HepG2 (cell line): ENCODE data around the gene ZNF367. TPM values are rescaled to one million over a fixed set of nuclear protein-coding genes. Genes with fewer than 3 reads are reported as not detected.

ENCODE experiments used
- BHLHE40 ChIP-seq: IDR thresholded peaks from 2 replicates; pipeline ENCODE4 v1.6.1; 2011; ENCODE audit warnings: low read length, improper control_type of control experiment
- HDAC6 ChIP-seq: fragments of 200-600 bp; sonication (generic); IDR thresholded peaks from 2 replicates; pipeline ENCODE4 v1.7.0; 2017; ENCODE audit warnings: mild to moderate bottlenecking, antibody characterized with exemption, low read length, low read depth
- HMG20A ChIP-seq: IDR thresholded peaks from 2 replicates; pipeline ENCODE4 v1.6.1; 2016; ENCODE audit warnings: borderline replicate concordance
- KDM3A ChIP-seq: IDR thresholded peaks from 2 replicates; pipeline ENCODE4 v1.6.1; 2018; ENCODE audit warnings: low read depth, missing compliant biosample characterization
- KLF16 ChIP-seq, 2 experiments: sonication (generic) in 1 of 2; formaldehyde crosslinking in 1 of 2; IDR thresholded peaks; 2 replicates each; pipeline versions ENCODE4 v1.6.1 to v1.8.0; 2016 to 2023; ENCODE audit warnings: missing genetic modification reagents in 2 of 2, missing compliant biosample characterization in 1 of 2
- MED13 ChIP-seq: sonication (generic); formaldehyde crosslinking; IDR thresholded peaks from 2 replicates; pipeline ENCODE4 v1.5.0; 2020; ENCODE audit warnings: missing genetic modification reagents
- MIXL1 ChIP-seq: IDR thresholded peaks from 2 replicates; pipeline ENCODE4 v1.6.1; 2016
- PCBP1 ChIP-seq: fragments of 200-400 bp; formaldehyde crosslinking; IDR thresholded peaks from 2 replicates; pipeline ENCODE4 v1.6.1; 2017; ENCODE audit warnings: mild to moderate bottlenecking, low read depth, low read length, borderline replicate concordance
- PITX1 ChIP-seq: sonication (generic); formaldehyde crosslinking; IDR thresholded peaks from 2 replicates; pipeline ENCODE4 v1.5.1; 2020; ENCODE audit warnings: mild to moderate bottlenecking, missing genetic modification reagents
- RBAK ChIP-seq: sonication (generic); formaldehyde crosslinking; IDR thresholded peaks from 2 replicates; pipeline ENCODE4 v1.5.1; 2020; ENCODE audit warnings: mild to moderate bottlenecking, missing genetic modification reagents
- SATB2 ChIP-seq: sonication (generic); formaldehyde crosslinking; IDR thresholded peaks from 2 replicates; pipeline ENCODE4 v1.5.0; 2020; ENCODE audit warnings: missing genetic modification reagents
- SPEN ChIP-seq: sonication (generic); formaldehyde crosslinking; IDR thresholded peaks from 2 replicates; pipeline ENCODE4 v1.5.1; 2020; ENCODE audit warnings: low read depth, mild to moderate bottlenecking, missing genetic modification reagents
- TP53 ChIP-seq: sonication (generic); formaldehyde crosslinking; conservative IDR thresholded peaks from 2 replicates; pipeline ENCODE4 v1.4.0; 2020; ENCODE audit warnings: missing genetic modification reagents
- YEATS2 ChIP-seq: sonication (generic); formaldehyde crosslinking; IDR thresholded peaks from 2 replicates; pipeline ENCODE4 v1.4.0; 2020; ENCODE audit warnings: missing genetic modification reagents, borderline replicate concordance
- ZNF234 ChIP-seq: sonication (generic); formaldehyde crosslinking; conservative IDR thresholded peaks from 2 replicates; pipeline ENCODE4 v1.5.1; 2020; ENCODE audit warnings: mild to moderate bottlenecking, missing genetic modification reagents
- ZNF331 ChIP-seq: sonication (generic); formaldehyde crosslinking; IDR thresholded peaks from 2 replicates; pipeline ENCODE4 v1.4.0; 2020; ENCODE audit warnings: missing genetic modification reagents
- ZNF567 ChIP-seq: sonication (generic); formaldehyde crosslinking; IDR thresholded peaks from 2 replicates; pipeline ENCODE4 v1.8.1; 2023; ENCODE audit warnings: mild to moderate bottlenecking, missing genetic modification reagents, borderline replicate concordance
- ZNF777 ChIP-seq: sonication (generic); formaldehyde crosslinking; IDR thresholded peaks from 2 replicates; pipeline ENCODE4 v1.4.0; 2020; ENCODE audit warnings: missing genetic modification reagents
- polyA plus RNA-seq, 8 experiments: library from polyadenylated mRNA; depleted of rRNA in 3 of 8; stranded (reverse) in 7 of 8; unstranded in 1 of 8; fragments of >200 nt; fragmentation: Illumina TruSeq in 4 of 8; extraction: Trizol in 4 of 8; gene quantifications; 2 replicates each; pipeline versions ENCODE4 v1.2.1 to v1.2.3, GENCODE V29; 2011 to 2016; ENCODE audit warnings: low read depth in 4 of 8, missing spikeins in 1 of 8, mixed read lengths in 1 of 8; ENCODE audit not compliant: insufficient read depth in 1 of 8
- total RNA-seq, 5 experiments: library from RNA; depleted of rRNA; stranded (reverse); fragments of >200 nt; fragmentation: Illumina TruSeq; extraction: Trizol; gene quantifications; 2 replicates each; pipeline ENCODE4 v1.2.3, GENCODE V29; 2016; ENCODE audit warnings: low read depth in 1 of 5
- TF ChIP-seq, protein P1 (sequence below): sonication (generic); formaldehyde crosslinking; IDR thresholded peaks from 2 replicates; pipeline ENCODE4 v1.5.0; 2020; ENCODE audit warnings: mild to moderate bottlenecking, missing genetic modification reagents, moderate library complexity
- TF ChIP-seq, protein P2 (sequence below): sonication (generic); formaldehyde crosslinking; IDR thresholded peaks from 2 replicates; pipeline ENCODE4 v1.8.0; 2022; ENCODE audit warnings: mild to moderate bottlenecking, missing genetic modification reagents
- TF ChIP-seq, protein P3 (sequence below): IDR thresholded peaks from 2 replicates; pipeline ENCODE4 v1.6.1; 2016; ENCODE audit warnings: missing compliant biosample characterization, missing genetic modification reagents, borderline replicate concordance
- TF ChIP-seq, protein P4 (sequence below): sonication (generic); formaldehyde crosslinking; IDR thresholded peaks from 2 replicates; pipeline ENCODE4 v1.4.0; 2020; ENCODE audit warnings: missing genetic modification reagents
- TF ChIP-seq, protein P5 (sequence below): sonication (generic); formaldehyde crosslinking; IDR thresholded peaks from 2 replicates; pipeline ENCODE4 v1.5.0; 2020; ENCODE audit warnings: mild to moderate bottlenecking, missing genetic modification reagents

ZNF367 gene
- total and polyA plus RNA-seq, 2 of the 13 experiments (the other 11 are each of a cell fraction or from before 2014, with no cell fraction given) = 2.9 to 7.7 TPM

DNA sequence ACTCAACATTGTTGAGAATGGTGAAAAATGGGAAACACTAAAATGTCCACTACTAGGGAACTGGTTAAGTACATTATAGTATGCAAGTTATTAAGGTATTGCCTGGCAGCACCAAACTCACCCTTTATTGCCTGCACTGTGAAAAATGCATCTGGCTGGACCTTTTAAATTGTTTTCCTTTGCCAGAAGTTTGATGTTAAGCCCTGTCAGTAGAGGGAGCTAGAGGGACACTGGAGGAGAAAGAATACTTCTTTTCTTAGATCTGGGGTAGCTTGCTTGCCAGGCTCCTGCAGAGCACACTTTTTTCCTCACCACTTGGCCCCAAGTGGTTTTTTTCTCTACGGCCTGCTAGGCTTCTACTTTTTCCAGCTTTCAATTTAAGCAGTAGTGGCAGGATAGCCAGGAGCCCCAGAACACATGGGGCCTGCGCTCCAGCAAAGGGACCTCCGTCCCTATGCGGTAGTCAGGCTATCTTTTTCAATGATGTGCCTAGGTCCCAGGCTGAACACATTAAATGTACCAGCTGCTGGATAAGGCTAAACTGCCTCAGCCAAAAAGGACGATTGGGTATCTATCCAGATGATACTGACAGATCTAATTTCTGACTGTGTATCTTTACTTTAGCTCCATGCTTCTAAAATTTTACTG, 23.8 kb upstream of the ZNF367 start (continued):
- 0 out of 4 replicates have a peak, but pooled peaks of 1 of the 2 experiments have one; percentile 22 for TF ChIP-seq KLF16 (CRISPR knock-in tag; IDR thresholded peaks at IDR 0.05)
- TF ChIP-seq ZNF777 (CRISPR knock-in tag) = no peak
- TF ChIP-seq HDAC6 = no peak
- TF ChIP-seq SPEN (CRISPR knock-in tag) = no peak
- TF ChIP-seq, protein P1, sequence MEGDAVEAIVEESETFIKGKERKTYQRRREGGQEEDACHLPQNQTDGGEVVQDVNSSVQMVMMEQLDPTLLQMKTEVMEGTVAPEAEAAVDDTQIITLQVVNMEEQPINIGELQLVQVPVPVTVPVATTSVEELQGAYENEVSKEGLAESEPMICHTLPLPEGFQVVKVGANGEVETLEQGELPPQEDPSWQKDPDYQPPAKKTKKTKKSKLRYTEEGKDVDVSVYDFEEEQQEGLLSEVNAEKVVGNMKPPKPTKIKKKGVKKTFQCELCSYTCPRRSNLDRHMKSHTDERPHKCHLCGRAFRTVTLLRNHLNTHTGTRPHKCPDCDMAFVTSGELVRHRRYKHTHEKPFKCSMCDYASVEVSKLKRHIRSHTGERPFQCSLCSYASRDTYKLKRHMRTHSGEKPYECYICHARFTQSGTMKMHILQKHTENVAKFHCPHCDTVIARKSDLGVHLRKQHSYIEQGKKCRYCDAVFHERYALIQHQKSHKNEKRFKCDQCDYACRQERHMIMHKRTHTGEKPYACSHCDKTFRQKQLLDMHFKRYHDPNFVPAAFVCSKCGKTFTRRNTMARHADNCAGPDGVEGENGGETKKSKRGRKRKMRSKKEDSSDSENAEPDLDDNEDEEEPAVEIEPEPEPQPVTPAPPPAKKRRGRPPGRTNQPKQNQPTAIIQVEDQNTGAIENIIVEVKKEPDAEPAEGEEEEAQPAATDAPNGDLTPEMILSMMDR (CRISPR knock-in tag) = peak; percentile 82
- TF ChIP-seq KDM3A (CRISPR knock-in tag) = 0 out of 2 replicates have a peak, but pooled peaks have one; percentile 55
- TF ChIP-seq ZNF567 (CRISPR knock-in tag) = no peak
- no peak for TF ChIP-seq BHLHE40
- no peak for TF ChIP-seq RBAK (CRISPR knock-in tag)
- TF ChIP-seq, protein P2, sequence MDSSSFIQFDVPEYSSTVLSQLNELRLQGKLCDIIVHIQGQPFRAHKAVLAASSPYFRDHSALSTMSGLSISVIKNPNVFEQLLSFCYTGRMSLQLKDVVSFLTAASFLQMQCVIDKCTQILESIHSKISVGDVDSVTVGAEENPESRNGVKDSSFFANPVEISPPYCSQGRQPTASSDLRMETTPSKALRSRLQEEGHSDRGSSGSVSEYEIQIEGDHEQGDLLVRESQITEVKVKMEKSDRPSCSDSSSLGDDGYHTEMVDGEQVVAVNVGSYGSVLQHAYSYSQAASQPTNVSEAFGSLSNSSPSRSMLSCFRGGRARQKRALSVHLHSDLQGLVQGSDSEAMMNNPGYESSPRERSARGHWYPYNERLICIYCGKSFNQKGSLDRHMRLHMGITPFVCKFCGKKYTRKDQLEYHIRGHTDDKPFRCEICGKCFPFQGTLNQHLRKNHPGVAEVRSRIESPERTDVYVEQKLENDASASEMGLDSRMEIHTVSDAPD (CRISPR knock-in tag) = no peak
- TF ChIP-seq MIXL1 (CRISPR knock-in tag) = 0 out of 2 replicates have a peak, but pooled peaks have one; percentile 43
- TF ChIP-seq, protein P3, sequence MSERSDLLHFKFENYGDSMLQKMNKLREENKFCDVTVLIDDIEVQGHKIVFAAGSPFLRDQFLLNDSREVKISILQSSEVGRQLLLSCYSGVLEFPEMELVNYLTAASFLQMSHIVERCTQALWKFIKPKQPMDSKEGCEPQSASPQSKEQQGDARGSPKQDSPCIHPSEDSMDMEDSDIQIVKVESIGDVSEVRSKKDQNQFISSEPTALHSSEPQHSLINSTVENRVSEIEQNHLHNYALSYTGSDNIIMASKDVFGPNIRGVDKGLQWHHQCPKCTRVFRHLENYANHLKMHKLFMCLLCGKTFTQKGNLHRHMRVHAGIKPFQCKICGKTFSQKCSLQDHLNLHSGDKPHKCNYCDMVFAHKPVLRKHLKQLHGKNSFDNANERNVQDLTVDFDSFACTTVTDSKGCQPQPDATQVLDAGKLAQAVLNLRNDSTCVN (CRISPR knock-in tag) = no peak
- peak; percentile 44; the same call in 1 of the 2 replicates for TF ChIP-seq YEATS2 (CRISPR knock-in tag)
- no peak for TF ChIP-seq ZNF234
- no peak for TF ChIP-seq TP53 (CRISPR knock-in tag)
- TF ChIP-seq, protein P4, sequence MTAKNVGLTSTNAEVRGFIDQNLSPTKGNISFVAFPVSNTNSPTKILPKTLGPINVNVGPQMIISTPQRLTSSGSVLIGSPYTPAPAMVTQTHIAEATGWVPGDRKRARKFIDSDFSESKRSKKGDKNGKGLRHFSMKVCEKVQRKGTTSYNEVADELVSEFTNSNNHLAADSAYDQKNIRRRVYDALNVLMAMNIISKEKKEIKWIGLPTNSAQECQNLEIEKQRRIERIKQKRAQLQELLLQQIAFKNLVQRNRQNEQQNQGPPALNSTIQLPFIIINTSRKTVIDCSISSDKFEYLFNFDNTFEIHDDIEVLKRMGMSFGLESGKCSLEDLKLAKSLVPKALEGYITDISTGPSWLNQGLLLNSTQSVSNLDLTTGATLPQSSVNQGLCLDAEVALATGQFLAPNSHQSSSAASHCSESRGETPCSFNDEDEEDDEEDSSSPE (CRISPR knock-in tag) = no peak
- no peak for TF ChIP-seq SATB2
- TF ChIP-seq PCBP1 = no peak
- 0 out of 2 replicates have a peak, but pooled peaks have one; percentile 24 for TF ChIP-seq ZNF331
- TF ChIP-seq, protein P5, sequence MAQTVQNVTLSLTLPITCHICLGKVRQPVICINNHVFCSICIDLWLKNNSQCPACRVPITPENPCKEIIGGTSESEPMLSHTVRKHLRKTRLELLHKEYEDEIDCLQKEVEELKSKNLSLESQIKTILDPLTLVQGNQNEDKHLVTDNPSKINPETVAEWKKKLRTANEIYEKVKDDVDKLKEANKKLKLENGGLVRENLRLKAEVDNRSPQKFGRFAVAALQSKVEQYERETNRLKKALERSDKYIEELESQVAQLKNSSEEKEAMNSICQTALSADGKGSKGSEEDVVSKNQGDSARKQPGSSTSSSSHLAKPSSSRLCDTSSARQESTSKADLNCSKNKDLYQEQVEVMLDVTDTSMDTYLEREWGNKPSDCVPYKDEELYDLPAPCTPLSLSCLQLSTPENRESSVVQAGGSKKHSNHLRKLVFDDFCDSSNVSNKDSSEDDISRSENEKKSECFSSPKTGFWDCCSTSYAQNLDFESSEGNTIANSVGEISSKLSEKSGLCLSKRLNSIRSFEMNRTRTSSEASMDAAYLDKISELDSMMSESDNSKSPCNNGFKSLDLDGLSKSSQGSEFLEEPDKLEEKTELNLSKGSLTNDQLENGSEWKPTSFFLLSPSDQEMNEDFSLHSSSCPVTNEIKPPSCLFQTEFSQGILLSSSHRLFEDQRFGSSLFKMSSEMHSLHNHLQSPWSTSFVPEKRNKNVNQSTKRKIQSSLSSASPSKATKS (CRISPR knock-in tag) = no peak
- TF ChIP-seq MED13 (CRISPR knock-in tag) = no peak
- TF ChIP-seq HMG20A (CRISPR knock-in tag) = no peak
- TF ChIP-seq PITX1 (CRISPR knock-in tag) = 0 out of 2 replicates have a peak, but pooled peaks have one; percentile 23
